ENCODE results near the gene AKAP17A.

Gene AKAP17A

DNA sequence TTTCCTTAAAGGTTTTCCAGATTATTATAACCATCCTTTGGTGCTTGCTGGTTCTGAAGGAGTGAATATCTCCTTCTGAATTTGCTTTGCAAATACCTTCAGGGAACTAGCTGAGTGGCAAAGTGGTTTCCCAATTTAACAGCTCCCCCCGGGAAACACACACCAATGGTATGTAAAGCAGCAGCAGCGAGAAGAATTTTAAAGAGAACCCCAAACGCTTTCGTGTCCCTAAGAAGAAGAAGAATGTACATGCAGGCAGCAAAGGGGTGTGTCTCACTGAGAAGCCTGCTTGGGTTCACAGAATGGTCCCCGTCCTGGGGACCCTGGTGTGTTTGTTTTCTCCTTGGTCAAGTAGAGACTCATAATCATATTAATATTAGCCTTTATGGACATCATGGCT, 4.2 kb upstream of the AKAP17A start:
- no peak overlapping the region for H3K4me3 ChIP-seq (ENCODE audit: low read length)
- no peak for DNase-seq (ENCODE audit: low read depth)
- TF ChIP-seq, protein P1, sequence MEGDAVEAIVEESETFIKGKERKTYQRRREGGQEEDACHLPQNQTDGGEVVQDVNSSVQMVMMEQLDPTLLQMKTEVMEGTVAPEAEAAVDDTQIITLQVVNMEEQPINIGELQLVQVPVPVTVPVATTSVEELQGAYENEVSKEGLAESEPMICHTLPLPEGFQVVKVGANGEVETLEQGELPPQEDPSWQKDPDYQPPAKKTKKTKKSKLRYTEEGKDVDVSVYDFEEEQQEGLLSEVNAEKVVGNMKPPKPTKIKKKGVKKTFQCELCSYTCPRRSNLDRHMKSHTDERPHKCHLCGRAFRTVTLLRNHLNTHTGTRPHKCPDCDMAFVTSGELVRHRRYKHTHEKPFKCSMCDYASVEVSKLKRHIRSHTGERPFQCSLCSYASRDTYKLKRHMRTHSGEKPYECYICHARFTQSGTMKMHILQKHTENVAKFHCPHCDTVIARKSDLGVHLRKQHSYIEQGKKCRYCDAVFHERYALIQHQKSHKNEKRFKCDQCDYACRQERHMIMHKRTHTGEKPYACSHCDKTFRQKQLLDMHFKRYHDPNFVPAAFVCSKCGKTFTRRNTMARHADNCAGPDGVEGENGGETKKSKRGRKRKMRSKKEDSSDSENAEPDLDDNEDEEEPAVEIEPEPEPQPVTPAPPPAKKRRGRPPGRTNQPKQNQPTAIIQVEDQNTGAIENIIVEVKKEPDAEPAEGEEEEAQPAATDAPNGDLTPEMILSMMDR (conservative IDR thresholded peaks at IDR 0.05; ENCODE audit: low read depth, low read length), result no peak

GRCh38 chrX:1589356-1590130, 1.9 kb upstream of the AKAP17A start:
- H3K4me3 ChIP-seq (ENCODE audit: low read length), result no peak overlapping the region
- no peak for DNase-seq (ENCODE audit: low read depth)
- TF ChIP-seq, protein P1 (conservative IDR thresholded peaks at IDR 0.05; ENCODE audit: low read depth, low read length), result no peak

DNA sequence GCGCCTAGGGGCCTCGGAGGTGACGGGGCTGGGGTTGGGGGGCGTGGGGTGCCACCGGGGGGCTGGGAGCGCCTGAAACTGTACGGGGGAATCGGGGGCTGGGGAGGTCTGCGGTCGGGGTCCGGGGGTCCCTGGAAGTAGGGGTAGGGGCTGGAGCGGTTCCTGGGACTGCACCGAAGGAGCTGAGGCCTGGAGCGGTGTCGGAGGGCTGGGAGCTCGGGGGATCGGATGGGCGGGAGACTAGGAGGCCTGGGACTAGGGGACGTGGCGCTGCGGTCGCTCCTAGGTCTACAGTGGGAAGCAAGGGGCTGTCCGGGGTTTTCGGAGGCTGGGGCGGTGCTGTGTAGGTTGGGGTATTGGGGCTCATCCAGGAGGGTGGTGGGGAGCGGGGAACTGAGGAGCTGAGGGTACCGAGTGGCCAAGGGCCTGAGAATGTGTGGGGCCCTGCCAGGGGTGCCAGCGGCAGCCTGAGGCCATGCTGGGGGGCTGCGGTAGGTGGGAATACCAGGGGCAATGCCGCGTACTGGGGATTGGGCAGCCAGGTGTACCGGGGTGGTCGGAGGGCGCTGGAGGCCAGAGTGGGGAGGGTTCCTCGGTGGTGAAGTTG, 562 bp downstream of the AKAP17A start:
- H3K4me3 ChIP-seq (ENCODE audit: low read length), result peak overlapping the region; percentile 91
- TF ChIP-seq, protein P1 (conservative IDR thresholded peaks at IDR 0.05; ENCODE audit: low read depth, low read length), result no peak
- no peak for DNase-seq (ENCODE audit: low read depth)

DNA sequence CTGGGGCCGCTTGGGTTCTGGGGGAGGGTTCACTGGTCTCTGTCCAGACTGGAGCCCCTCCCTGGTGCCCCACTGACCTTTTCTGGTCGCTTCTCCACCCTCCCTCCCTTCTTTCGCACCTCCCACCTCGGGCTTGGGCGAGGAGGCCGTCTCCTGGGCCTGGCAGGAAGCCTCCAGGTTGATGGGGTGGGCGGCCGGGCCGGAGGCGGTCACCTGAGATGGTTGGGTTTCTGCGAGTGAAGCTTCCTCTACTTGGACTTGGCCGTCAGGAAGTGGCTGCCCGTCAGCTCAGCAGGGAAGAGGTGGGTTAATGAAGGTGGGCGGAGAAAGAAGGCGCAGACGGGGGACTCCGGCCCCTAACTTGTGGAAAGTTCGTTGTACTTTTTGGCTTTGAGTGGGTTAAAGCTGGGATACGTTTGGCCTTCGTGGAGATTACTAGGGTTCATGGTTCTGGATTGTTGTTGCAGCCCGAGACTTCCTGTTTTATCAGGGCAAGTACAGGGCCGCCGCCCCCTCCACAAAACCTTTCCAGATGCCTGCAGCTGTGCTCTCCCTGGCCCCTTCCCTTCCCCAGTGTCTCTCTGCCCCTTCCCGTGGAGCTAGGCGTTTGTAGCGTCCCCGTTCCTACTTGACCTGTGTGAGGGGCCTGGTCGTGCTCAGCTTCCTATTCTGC, 1.2 kb downstream of the AKAP17A start:
- H3K4me3 ChIP-seq (ENCODE audit: low read length), result peak overlapping the region; percentile 91
- no peak for DNase-seq (ENCODE audit: low read depth)
- TF ChIP-seq, protein P1 (conservative IDR thresholded peaks at IDR 0.05; ENCODE audit: low read depth, low read length), result no peak

DNA sequence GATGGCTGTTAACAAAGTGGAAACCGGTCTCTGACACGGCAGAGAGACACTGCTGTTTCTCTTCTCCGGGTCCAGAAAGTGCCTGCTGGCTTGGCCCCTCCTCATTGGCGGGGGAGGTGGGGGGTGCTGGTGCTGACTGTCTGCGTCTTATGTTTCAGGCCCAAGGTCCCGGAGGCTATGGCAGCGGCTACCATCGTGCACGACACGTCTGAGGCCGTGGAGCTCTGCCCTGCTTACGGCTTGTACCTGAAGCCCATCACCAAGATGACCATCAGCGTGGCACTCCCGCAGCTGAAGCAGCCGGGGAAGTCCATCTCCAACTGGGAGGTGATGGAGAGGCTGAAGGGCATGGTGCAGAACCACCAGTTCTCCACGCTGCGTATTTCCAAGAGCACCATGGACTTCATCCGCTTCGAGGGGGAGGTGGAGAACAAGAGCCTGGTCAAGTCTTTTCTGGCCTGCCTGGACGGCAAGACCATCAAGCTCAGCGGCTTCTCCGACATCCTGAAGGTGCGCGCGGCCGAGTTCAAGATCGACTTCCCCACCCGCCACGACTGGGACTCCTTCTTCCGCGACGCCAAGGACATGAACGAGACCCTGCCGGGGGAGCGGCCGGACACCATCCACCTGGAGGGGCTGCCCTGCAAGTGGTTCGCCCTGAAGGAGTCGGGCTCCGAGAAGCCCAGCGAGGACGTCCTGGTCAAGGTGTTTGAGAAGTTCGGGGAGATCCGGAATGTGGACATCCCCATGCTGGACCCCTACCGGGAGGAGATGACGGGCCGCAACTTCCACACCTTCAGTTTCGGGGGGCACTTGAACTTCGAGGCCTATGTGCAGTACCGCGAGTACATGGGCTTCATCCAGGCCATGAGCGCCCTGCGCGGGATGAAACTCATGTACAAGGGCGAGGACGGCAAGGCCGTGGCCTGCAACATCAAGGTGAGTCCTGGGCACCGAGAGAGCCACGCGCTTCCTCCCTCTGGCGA, 2.2 kb downstream of the AKAP17A start:
- TF ChIP-seq, protein P1 (conservative IDR thresholded peaks at IDR 0.05; ENCODE audit: low read depth, low read length), result no peak
- H3K4me3 ChIP-seq (ENCODE audit: low read length), result no peak overlapping the region
- DNase-seq (ENCODE audit: low read depth), result no peak

DNA sequence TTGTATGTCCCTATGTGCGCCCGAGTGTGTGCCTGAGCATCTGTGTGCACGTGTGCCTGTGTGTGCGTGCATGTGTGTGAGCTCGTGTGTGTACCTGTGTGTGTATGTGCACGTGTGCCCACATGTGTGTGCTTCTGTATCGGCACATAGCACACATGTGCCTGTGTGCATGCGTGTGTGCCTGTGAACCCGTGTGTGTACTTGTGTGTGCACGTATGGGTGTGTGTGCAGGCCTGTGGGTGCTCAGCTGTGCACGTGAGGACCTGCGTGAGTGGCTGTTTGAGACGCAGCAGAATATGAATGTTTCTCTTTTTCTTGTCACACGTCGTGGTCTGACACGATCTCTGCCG, 4.3 kb downstream of the AKAP17A start:
- no peak overlapping the region for H3K4me3 ChIP-seq (ENCODE audit: low read length)
- no peak for DNase-seq (ENCODE audit: low read depth)
- TF ChIP-seq, protein P1 (conservative IDR thresholded peaks at IDR 0.05; ENCODE audit: low read depth, low read length), result no peak

Measured in retinal pigment epithelial cell (primary cell).